K562 (cell line): Measurements from ENCODE around the gene TMEM156. TPM values are rescaled to one million over a fixed set of nuclear protein-coding genes. Genes with fewer than 3 reads are reported as not detected.
A peak's percentile ranks its signal among the peaks of the same experiment; 100 is the strongest.

Source experiments
- ARID1B ChIP-seq: fragments of 450-650 bp; IDR thresholded peaks from 2 replicates; pipeline ENCODE4 v1.6.1; 2016; ENCODE audit warnings: antibody characterized with exemption, mild to moderate bottlenecking, inconsistent platforms
- CREB1 ChIP-seq, 2 experiments: sonication (generic) in 1 of 2; formaldehyde crosslinking in 1 of 2; IDR thresholded peaks; 2 replicates each; pipeline versions ENCODE4 v1.6.1 to v1.8.0; 2012 to 2022; ENCODE audit warnings: inconsistent platforms in 1 of 2, mild to moderate bottlenecking in 1 of 2, missing genetic modification reagents in 1 of 2, moderate library complexity in 1 of 2
- FOXK1 ChIP-seq: sonication (generic); formaldehyde crosslinking; IDR thresholded peaks from 2 replicates; pipeline ENCODE4 v1.8.0; 2022; ENCODE audit warnings: missing genetic modification reagents, mild to moderate bottlenecking, borderline replicate concordance
- RBM15 ChIP-seq: fragments of 200-400 bp; formaldehyde crosslinking; IDR thresholded peaks from 2 replicates; pipeline ENCODE4 v1.6.1; 2018; ENCODE audit warnings: mild to moderate bottlenecking, low read length, moderate library complexity; ENCODE audit not compliant: insufficient read depth
- SIX5 ChIP-seq, 2 experiments: IDR thresholded peaks; 2 replicates each; pipeline ENCODE4 v1.6.1; 2011; ENCODE audit warnings: low read length in 2 of 2, borderline replicate concordance in 1 of 2, low read depth in 1 of 2, mild to moderate bottlenecking in 1 of 2, moderate library complexity in 1 of 2; ENCODE audit not compliant: insufficient read depth in 1 of 2
- SMARCA5 ChIP-seq: fragments of 450-650 bp; IDR thresholded peaks from 2 replicates; pipeline ENCODE4 v1.6.1; 2016
- SRSF9 ChIP-seq: fragments of 200-400 bp; formaldehyde crosslinking; IDR thresholded peaks from 2 replicates; pipeline ENCODE4 v1.6.1; 2017; ENCODE audit warnings: low read depth, low read length, borderline replicate concordance
- STAT6 ChIP-seq: sonication (generic); formaldehyde crosslinking; IDR thresholded peaks from 2 replicates; pipeline ENCODE4 v1.8.1; 2023; ENCODE audit warnings: mild to moderate bottlenecking, missing genetic modification reagents
- ZBTB11 ChIP-seq, 3 experiments: fragments of 200-800 bp in 1 of 3; fragments of 250-450 bp in 1 of 3; fragments of 450-650 bp in 1 of 3; sonication (Bioruptor Pico) in 1 of 3; sonication (Bioruptor generic) in 1 of 3; formaldehyde crosslinking in 1 of 3; IDR thresholded peaks; 2 replicates each; pipeline versions ENCODE4 v1.6.1 to v1.8.0; 2016 to 2022; ENCODE audit warnings: mild to moderate bottlenecking in 2 of 3, missing genetic modification characterization in 2 of 3, missing compliant biosample characterization in 1 of 3, moderate library complexity in 1 of 3
- ZC3H11A ChIP-seq: IDR thresholded peaks from 2 replicates; pipeline ENCODE4 v1.6.1; 2012; ENCODE audit warnings: low read depth, low read length, improper control_type of control experiment
- ZNF174 ChIP-seq: fragments of 250-450 bp; sonication (Bioruptor Pico); IDR thresholded peaks from 2 replicates; pipeline ENCODE4 v1.4.0; 2020; ENCODE audit warnings: mild to moderate bottlenecking
- polyA plus RNA-seq, 8 experiments: library from polyadenylated mRNA; depleted of rRNA in 4 of 8; stranded (reverse) in 5 of 8; unstranded in 3 of 8; fragments of >200 nt; fragmentation: Nextera tagmentation in 2 of 8; fragmentation: Illumina TruSeq in 1 of 8; extraction: Ambion mirVana in 2 of 8; extraction: Trizol in 1 of 8; gene quantifications; 2 replicates each; pipeline versions ENCODE4 v1.2.1 to v1.2.3, GENCODE V29; 2011 to 2014; ENCODE audit warnings: inconsistent platforms in 1 of 8, missing spikeins in 1 of 8
- total RNA-seq, 7 experiments: library from RNA; depleted of rRNA in 6 of 7; stranded (reverse); fragments of >200 nt in 6 of 7; fragmentation: Illumina TruSeq in 2 of 7; extraction: Trizol in 2 of 7; gene quantifications; 2 replicates each; pipeline versions ENCODE4 v1.2.1 to v1.2.3, GENCODE V29; 2011 to 2021; ENCODE audit warnings: low replicate concordance in 1 of 7
- TF ChIP-seq, protein P1 (sequence below): fragments of 450-650 bp; IDR thresholded peaks from 2 replicates; pipeline ENCODE4 v1.6.1; 2017; ENCODE audit warnings: antibody characterized with exemption

TMEM156 gene
- total and polyA plus RNA-seq, 9 of the 15 experiments (the other 6 are each of a cell fraction or from before 2014, with no cell fraction given) = 3.5 to 9.6 (median 6.4) TPM

DNA sequence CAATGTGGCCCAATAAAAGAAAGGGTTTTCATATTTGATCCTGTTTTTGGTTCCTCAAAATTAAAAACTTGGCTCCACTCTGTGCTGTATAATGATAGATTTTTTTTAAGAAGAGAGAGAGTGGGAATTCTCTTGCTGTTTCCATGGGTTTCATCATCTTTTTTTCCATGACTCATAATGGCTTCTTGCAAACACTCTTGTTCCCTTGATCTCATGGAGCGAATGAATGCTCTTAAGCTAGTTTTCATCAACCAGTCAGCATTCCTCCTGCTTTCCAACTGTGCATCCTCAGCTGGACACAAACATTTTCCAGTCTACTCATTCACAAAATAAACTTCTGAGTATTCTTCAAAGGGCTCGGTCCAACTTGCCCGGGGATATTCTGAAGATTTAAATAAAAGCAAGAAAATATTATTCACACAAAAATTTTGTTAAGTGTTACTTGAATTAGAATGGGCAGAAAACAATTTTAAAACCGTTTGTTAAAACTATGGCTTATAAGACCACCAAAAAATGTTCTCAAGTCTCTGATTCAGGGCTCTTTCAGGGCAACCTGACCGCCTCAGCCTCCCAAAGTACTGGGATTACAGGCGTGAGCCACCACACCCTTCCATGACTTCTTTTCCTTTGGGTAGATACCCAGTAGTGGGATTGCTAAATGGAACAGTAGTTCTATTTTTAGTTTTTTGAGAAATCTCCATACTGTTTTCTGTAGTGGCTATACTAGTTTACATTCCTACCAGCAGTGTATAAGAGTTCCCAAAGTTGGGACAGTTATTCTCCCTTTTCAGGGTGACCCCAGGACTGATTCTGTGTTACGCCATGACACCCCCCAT lies 64.7 kb downstream of the TMEM156 start (continued):
- TF ChIP-seq ZBTB11 (CRISPR knock-in tag; IDR thresholded peaks at IDR 0.05) = no peak
- TF ChIP-seq, protein P1, sequence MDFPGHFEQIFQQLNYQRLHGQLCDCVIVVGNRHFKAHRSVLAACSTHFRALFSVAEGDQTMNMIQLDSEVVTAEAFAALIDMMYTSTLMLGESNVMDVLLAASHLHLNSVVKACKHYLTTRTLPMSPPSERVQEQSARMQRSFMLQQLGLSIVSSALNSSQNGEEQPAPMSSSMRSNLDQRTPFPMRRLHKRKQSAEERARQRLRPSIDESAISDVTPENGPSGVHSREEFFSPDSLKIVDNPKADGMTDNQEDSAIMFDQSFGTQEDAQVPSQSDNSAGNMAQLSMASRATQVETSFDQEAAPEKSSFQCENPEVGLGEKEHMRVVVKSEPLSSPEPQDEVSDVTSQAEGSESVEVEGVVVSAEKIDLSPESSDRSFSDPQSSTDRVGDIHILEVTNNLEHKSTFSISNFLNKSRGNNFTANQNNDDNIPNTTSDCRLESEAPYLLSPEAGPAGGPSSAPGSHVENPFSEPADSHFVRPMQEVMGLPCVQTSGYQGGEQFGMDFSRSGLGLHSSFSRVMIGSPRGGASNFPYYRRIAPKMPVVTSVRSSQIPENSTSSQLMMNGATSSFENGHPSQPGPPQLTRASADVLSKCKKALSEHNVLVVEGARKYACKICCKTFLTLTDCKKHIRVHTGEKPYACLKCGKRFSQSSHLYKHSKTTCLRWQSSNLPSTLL = no peak
- TF ChIP-seq STAT6 = no peak
- TF ChIP-seq SIX5 (IDR thresholded peaks at IDR 0.05; ENCODE audit: borderline replicate concordance in 1 of 2, insufficient read depth in 1 of 2, low read depth in 1 of 2, low read length in 2 of 2) = no peak
- TF ChIP-seq SRSF9 = no peak
- no peak for TF ChIP-seq ZNF174 (CRISPR knock-in tag)
- TF ChIP-seq FOXK1 (CRISPR knock-in tag) = no peak
- TF ChIP-seq ZC3H11A = no peak
- no peak for TF ChIP-seq RBM15
- TF ChIP-seq ARID1B = peak; percentile 62; the same call in 1 of the 2 replicates
- TF ChIP-seq CREB1 (IDR thresholded peaks at IDR 0.05) = no peak
- TF ChIP-seq CREB1 (CRISPR knock-in tag; IDR thresholded peaks at IDR 0.05) = no peak
- no peak for TF ChIP-seq SMARCA5
